Spinal cord (tissue), 10 donors: Measurements from ENCODE around the gene CCDC134. TPM values are rescaled to one million over a fixed set of nuclear protein-coding genes. Genes with fewer than 3 reads are reported as not detected.
"Not testable (repeated sequence)": the region's sequence is repeated elsewhere in the genome, so short reads cannot be mapped to it uniquely, and the experiment has no call there.

Source experiments
- DNase-seq, 6 donors: peaks; one replicate each; pipeline versions ENCODE4 v3.0.0 to v3.0.0-alpha.2; 2013 to 2015; ENCODE audit warnings: low spot score in 6 of 6, low read depth in 4 of 6
- H3K27ac ChIP-seq: one replicate; pipeline ENCODE4 v1.5.1; 2013; ENCODE audit warnings: low read depth, low read length, control low read depth
- H3K27me3 ChIP-seq: one replicate; pipeline ENCODE4 v1.6.1; 2013; ENCODE audit warnings: low read length; ENCODE audit not compliant: control insufficient read depth, insufficient read depth
- H3K36me3 ChIP-seq: one replicate; pipeline ENCODE4 v1.6.1; 2013; ENCODE audit warnings: low read length; ENCODE audit not compliant: control insufficient read depth, insufficient read depth
- H3K4me1 ChIP-seq: one replicate; pipeline ENCODE4 v1.6.1; 2013; ENCODE audit warnings: low read length; ENCODE audit not compliant: control insufficient read depth, insufficient read depth
- H3K4me3 ChIP-seq: one replicate; pipeline ENCODE4 v1.5.1; 2013; ENCODE audit warnings: low read depth, low read length, control low read depth
- H3K9me3 ChIP-seq: one replicate; pipeline ENCODE4 v1.6.1; 2013; ENCODE audit warnings: low read length; ENCODE audit not compliant: control insufficient read depth, insufficient read depth
- WGBS: methylation state at CpG from one replicate; pipeline ENCODE4 v1.1.5; 2013; ENCODE audit warnings: missing lambda C conversion rate; ENCODE audit not compliant: insufficient coverage; 5-methylcytosine and 5-hydroxymethylcytosine counted together
- polyA plus RNA-seq, 2 donors: library from polyadenylated mRNA; unstranded; fragments of 120-200 nt; gene quantifications; one replicate each; pipeline ENCODE4 v1.2.1, GENCODE V29; 2013; ENCODE audit not compliant: insufficient read length in 2 of 2
- total RNA-seq, 2 donors: library from RNA; depleted of rRNA in 1 of 2; stranded (reverse); fragments of 120-200 nt in 1 of 2; fragments of >200 nt in 1 of 2; gene quantifications; one replicate each; pipeline versions ENCODE4 v1.2.3 to v1.2.4, GENCODE V29; 2013 to 2014
- donor health status: healthy.

The CCDC134 gene
- total and polyA plus RNA-seq, 4 donors, result 5.8 to 12.6 (median 8.3) TPM

- WGBS, result 100% methylated on average over 2 of the region's 3 CpGs
- Histone ChIP-seq H3K4me3 (no peak overlapping the region), H3K27ac (no peak overlapping the region), H3K27me3 (no peaks in the 10 kb centered on the region), H3K36me3 (peaks cover 16% of the 10 kb centered on the region), H3K4me1 (peaks cover 47% of the 10 kb centered on the region), H3K9me3 (no peaks in the 10 kb centered on the region)
- no peak for DNase-seq
These were observed 29.7 kb downstream of the CCDC134 start for GRCh38 chr22:41830174-41830573.

- WGBS, result 66% methylated on average over 6 of the region's 6 CpGs
- H3K36me3 ChIP-seq, result peaks cover 12% of the 10 kb centered on the region
- peaks cover 41% of the 10 kb centered on the region for H3K4me1 ChIP-seq
- H3K27ac ChIP-seq, result peak overlapping the region; percentile 13
- H3K4me3 ChIP-seq, result no peak overlapping the region
- H3K27me3 ChIP-seq, result no peaks in the 10 kb centered on the region
- peak in 1 of 6 donors; percentile 28 for DNase-seq
- no peaks in the 10 kb centered on the region for H3K9me3 ChIP-seq
These were observed 30.9 kb downstream of the CCDC134 start for GRCh38 chr22:41831383-41831782.

- 0% methylated on average over 14 of the region's 17 CpGs for WGBS
These were observed 31.5 kb downstream of the CCDC134 start for GRCh38 chr22:41831828-41832552.

GRCh38 chr22:41832553-41833368, 32.3 kb downstream of the CCDC134 start, which contains the start of gene SREBF2:
Gene SREBF2 (plus strand): TSS chr22:41833105. CDS start chr22:41833271, 166 bp downstream.
- DNase-seq, result peak; percentile 98 to 100 (median 100)
- Histone ChIP-seq H3K9me3 (no peaks in the 10 kb centered on the region), H3K4me3 (peak within 1 kb of the TSS; percentile 74), H3K27ac (peak within 1 kb of the TSS; percentile 98), H3K27me3 (no peaks in the 10 kb centered on the region), H3K36me3 (peaks cover 14% of the 10 kb centered on the region), H3K4me1 (peaks cover 31% of the 10 kb centered on the region)
- WGBS, result 0% methylated on average over 75 of the region's 75 CpGs

More at GRCh38 chr22:41831828-41832552, 31.5 kb downstream of the CCDC134 start:
- Histone ChIP-seq H3K9me3 (no peaks in the 10 kb centered on the region), H3K4me1 (peaks cover 38% of the 10 kb centered on the region), H3K27ac (peak overlapping the region; percentile 98), H3K27me3 (no peaks in the 10 kb centered on the region), H3K4me3 (peak overlapping the region; percentile 74), H3K36me3 (peaks cover 12% of the 10 kb centered on the region)
- DNase-seq, result no peak

GRCh38 chr22:41833369-41834004, 33.0 kb downstream of the CCDC134 start:
- Histone ChIP-seq H3K27ac (peak overlapping the region; percentile 88), H3K9me3 (no peaks in the 10 kb centered on the region), H3K4me3 (peak overlapping the region; percentile 73), H3K4me1 (peaks cover 26% of the 10 kb centered on the region), H3K36me3 (peaks cover 19% of the 10 kb centered on the region), H3K27me3 (no peaks in the 10 kb centered on the region)
- DNase-seq, result peak in 4 of 6 donors; percentile 37 to 76 (median 60)
- under 1% methylated on average over 83 of the region's 86 CpGs for WGBS

GRCh38 chr22:41834005-41834944, 33.8 kb downstream of the CCDC134 start:
- H3K27me3 ChIP-seq, result no peaks in the 10 kb centered on the region
- peaks cover 27% of the 10 kb centered on the region for H3K36me3 ChIP-seq
- H3K9me3 ChIP-seq, result no peaks in the 10 kb centered on the region
- WGBS, result 6% methylated on average over 11 of the region's 14 CpGs
- H3K27ac ChIP-seq, result peak overlapping the region; percentile 88
- DNase-seq, result peak in 2 of 6 donors; percentile 40 to 52
- peaks cover 23% of the 10 kb centered on the region for H3K4me1 ChIP-seq
- H3K4me3 ChIP-seq, result peak overlapping the region; percentile 73

GRCh38 chr22:41835462-41835861, 35.0 kb downstream of the CCDC134 start:
- H3K9me3 ChIP-seq, H3K27me3 ChIP-seq, H3K4me3 ChIP-seq, DNase-seq, H3K27ac ChIP-seq: not testable (repeated sequence)
- Histone ChIP-seq H3K36me3 (peaks cover 35% of the 10 kb centered on the region), H3K4me1 (peaks cover 27% of the 10 kb centered on the region)
- 84% methylated on average over 4 of the region's 8 CpGs for WGBS

- Histone ChIP-seq H3K4me1 (peaks cover 28% of the 10 kb centered on the region), H3K9me3 (no peaks in the 10 kb centered on the region), H3K36me3 (peaks cover 38% of the 10 kb centered on the region), H3K4me3 (no peak overlapping the region), H3K27ac (no peak overlapping the region), H3K27me3 (no peaks in the 10 kb centered on the region)
- 100% methylated on average over 1 of the region's 2 CpGs for WGBS
- no peak for DNase-seq
These were observed 36.1 kb downstream of the CCDC134 start for GRCh38 chr22:41836551-41836950.
